ENCODE results near the gene UBL4A.

The UBL4A gene

DNA sequence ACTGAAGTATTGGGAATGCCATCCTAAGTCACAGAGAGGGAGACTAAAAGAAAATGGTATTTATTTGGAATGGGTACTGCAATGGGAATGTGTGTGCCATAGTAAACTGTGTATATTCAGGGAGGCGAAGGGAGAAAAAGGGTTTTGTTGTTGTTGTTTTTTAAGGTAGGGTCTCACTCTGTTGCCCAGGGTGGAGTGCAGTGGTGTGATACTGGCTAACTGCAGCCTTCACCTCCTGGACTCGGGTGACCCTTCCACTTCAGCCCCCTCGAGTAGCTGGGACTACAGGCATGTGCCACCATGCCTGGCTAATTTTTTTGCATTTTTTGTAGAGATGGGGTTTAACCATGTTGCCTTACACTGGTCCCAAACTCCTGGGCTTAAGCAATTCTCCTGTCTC is 8.3 kb upstream of the UBL4A start:
- Mint-ChIP-seq H3K27me3 (no peaks in the 10 kb centered on the region), H3K27ac (no peak overlapping the region), H3K9me3 (no peaks in the 10 kb centered on the region), H3K4me3 (no peak overlapping the region), H3K36me3 (ENCODE audit: low read depth) (no peaks in the 10 kb centered on the region), H3K4me1 (no peaks in the 10 kb centered on the region)
- no peak for ATAC-seq
- DNase-seq: no peak

DNA sequence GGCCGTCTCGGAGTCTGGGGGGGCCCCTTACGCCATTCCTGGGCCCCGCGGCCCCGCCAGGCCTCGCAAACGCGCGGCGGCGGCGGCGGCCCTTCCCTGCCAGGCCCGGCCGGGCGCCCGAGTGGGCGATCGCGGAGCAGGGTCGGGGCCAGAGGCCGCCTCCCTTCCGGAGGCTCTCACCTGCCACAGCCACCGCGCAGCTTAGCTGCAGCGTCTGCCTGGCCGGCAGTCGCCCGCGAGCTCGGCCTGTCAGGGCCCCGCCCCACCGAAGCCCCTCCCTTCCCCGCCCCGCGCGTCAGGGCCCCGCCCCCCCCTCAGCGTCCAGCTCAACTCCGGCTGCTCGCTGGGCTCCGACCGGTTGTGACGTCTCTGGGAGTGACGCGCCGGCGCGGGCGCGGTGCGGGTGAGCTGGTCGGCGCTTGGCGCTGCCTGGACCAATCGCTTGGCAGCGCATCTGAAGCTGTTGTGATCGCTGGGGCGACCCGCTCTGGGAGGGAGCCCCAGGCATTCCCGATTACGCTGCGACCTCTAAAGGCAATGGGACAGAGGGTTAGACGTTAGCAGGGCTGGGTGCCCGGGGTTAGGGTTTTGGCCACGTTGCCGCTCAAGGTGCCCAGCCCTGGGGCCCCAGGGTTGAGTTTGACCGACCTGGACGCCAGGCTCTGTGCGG is 4.1 kb upstream of the UBL4A start, which contains the start of gene SLC10A3:
Gene SLC10A3, minus strand, starts transcription at position 216 of the 670 bp plus-strand sequence. CDS start 1,689 bp downstream, outside the sequence.
- no peaks in the 10 kb centered on the region for H3K9me3 Mint-ChIP-seq
- peak within 1 kb of the TSS; percentile 87 for H3K27ac Mint-ChIP-seq
- peak; percentile 87 for DNase-seq
- H3K36me3 Mint-ChIP-seq (ENCODE audit: low read depth): peaks cover 4% of the 10 kb centered on the region
- ATAC-seq: peak; percentile 90
- H3K27me3 Mint-ChIP-seq: no peaks in the 10 kb centered on the region
- H3K4me3 Mint-ChIP-seq: peak within 1 kb of the TSS; percentile 88
- peaks cover 9% of the 10 kb centered on the region for H3K4me1 Mint-ChIP-seq

DNA sequence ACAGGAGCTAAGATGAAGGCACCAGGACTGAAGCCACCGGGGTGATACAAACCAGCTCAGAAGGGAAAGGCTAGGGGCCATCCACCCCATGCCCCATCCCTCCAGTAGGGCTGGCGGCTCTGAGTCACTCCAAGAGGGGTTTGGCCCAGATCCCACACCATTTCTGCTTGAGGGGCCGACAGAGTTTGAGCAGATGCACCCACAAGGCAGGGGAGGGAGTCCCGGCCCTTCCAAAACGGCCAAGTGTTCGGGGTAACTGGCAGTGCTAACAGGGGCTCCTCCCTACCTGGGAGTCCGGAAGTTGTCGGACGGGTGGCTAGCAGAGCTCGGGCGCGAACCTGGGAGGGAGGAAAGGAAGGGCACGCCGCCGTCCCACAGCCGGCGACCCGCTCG is 3.6 kb upstream of the UBL4A start:
- peaks cover 9% of the 10 kb centered on the region for H3K4me1 Mint-ChIP-seq
- ATAC-seq: peak; percentile 37
- H3K36me3 Mint-ChIP-seq (ENCODE audit: low read depth): peaks cover 4% of the 10 kb centered on the region
- H3K27ac Mint-ChIP-seq: peak overlapping the region; percentile 87
- H3K27me3 Mint-ChIP-seq: no peaks in the 10 kb centered on the region
- DNase-seq: peak; percentile 29
- H3K9me3 Mint-ChIP-seq: no peaks in the 10 kb centered on the region
- peak overlapping the region; percentile 88 for H3K4me3 Mint-ChIP-seq

DNA sequence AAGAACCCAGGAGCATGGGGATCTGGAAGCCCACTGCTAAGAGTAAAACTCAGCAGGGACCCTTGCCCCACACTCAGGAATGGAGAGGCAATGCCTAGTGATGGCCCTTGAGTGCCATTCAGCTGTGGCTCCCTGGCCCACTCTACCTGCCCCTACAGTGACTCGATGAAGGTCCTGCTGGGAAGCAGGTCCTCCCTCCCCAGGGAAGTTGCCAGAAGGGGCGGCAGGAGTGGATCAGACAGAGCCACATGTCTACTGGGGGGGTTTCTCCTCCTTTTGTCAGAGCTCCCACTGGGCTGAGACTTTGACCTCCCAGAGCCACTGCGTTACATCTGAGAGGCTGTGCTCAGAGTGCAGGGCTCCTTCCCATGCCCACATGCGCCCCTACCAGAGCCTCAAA is 2.8 kb upstream of the UBL4A start:
- Mint-ChIP-seq H3K36me3 (ENCODE audit: low read depth) (peaks cover 4% of the 10 kb centered on the region), H3K4me1 (peaks cover 16% of the 10 kb centered on the region), H3K9me3 (no peaks in the 10 kb centered on the region), H3K4me3 (peak overlapping the region; percentile 88), H3K27ac (peak overlapping the region; percentile 87), H3K27me3 (no peaks in the 10 kb centered on the region)
- ATAC-seq (no peak), DNase-seq (no peak)

DNA sequence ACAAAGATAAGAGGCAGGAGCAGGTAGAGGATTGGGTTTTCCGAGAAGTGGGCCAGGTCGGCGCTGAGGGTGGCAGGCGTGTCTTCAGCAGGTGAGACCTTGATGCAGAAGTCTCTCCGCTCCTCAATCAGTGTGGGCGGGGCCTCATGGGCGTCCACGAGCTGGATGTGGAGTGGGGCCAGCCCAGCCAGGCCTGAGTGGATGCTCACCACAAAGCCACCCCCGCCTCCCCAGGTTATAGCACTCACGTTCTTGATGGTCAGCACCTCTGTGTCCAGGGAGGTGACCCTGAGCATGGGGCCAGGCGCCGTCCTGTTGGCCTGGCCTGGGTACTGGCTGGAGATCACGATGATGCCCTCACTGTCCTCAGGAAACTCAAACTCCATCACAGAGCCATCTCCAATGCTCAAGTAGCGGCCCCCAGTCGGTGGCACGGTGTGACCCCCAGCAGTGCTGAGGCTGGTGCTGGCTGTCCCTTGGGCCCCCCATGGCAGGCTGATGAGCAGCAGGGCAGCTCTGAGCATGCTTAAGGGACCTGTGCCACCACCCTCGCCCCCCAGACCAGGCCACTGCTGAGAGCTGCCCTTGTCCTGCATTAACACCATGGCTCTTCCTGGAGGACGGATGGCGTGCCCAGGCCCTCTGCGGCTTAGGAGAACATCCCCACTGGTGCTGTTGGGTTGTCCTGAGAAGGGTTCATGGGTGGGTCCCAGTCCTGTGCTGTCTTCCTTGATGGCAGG is 2.1 kb upstream of the UBL4A start:
- H3K36me3 Mint-ChIP-seq (ENCODE audit: low read depth): peaks cover 4% of the 10 kb centered on the region
- no peak for ATAC-seq
- peak overlapping the region; percentile 88 for H3K4me3 Mint-ChIP-seq
- H3K9me3 Mint-ChIP-seq: no peaks in the 10 kb centered on the region
- peaks cover 21% of the 10 kb centered on the region for H3K4me1 Mint-ChIP-seq
- no peak overlapping the region for H3K27ac Mint-ChIP-seq
- no peaks in the 10 kb centered on the region for H3K27me3 Mint-ChIP-seq
- DNase-seq: no peak

DNA sequence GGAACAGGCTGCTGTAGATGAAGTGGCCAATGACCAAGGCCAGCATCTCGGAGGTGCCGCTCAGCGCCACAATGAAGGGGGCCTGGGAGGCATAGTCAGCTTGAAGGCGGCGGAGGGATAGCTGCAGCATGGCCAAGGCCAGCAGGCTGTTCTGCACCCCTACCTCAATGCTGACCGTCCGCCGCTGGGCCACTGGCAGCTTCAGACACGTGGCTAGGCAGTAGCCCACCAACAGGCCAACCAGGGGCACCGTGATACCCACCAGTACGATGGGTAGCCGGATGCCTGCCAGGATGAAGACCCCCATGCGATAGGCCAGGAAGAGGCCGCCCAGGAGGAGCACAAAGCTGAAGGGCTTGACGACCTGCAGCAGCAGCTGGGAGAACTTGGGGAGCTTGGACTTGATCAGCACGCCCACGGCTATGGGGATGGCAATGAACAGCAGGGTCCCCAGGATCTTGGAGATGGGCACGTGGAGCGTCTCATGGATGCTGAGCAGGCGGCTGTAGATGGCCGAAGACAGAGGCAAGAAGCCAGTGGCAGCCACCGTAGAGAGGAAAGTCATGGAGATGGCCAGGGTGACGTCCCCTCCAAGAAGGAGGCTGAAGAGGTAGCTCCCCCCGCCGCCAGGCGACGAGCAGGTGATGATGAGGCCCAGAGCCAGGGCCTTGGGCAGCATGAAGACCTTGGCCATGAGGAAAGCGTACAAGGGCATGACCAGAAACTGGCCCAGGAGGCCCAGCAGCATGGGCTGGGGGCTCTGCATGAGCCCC is 1.3 kb upstream of the UBL4A start:
- Mint-ChIP-seq H3K4me1 (peaks cover 24% of the 10 kb centered on the region), H3K27ac (no peak overlapping the region), H3K36me3 (ENCODE audit: low read depth) (peaks cover 4% of the 10 kb centered on the region), H3K27me3 (no peaks in the 10 kb centered on the region), H3K9me3 (no peaks in the 10 kb centered on the region), H3K4me3 (peak overlapping the region; percentile 70)
- no peak for ATAC-seq
- DNase-seq: no peak

DNA sequence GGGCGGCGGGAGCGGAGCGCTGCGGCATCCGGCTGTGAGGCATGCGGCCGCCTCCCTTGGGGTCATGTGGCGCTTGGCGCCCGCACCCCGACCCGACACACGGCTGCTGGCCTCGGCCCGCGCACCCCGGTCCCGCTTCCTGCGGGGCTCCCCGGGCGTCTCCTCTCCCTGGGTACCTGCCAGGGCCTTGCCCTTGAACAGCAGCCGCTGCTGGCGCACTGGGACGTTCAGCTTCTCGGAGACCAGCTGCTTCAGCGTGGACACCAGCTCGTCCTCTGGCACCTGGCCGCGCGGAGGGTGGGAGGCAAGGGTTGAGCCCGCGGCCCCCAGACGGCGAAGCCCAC is 391 bp downstream of the UBL4A start:
- Mint-ChIP-seq H3K27me3 (no peaks in the 10 kb centered on the region), H3K4me3 (peak overlapping the region; percentile 73), H3K27ac (no peak overlapping the region), H3K36me3 (ENCODE audit: low read depth) (peaks cover 4% of the 10 kb centered on the region), H3K4me1 (peaks cover 24% of the 10 kb centered on the region), H3K9me3 (no peaks in the 10 kb centered on the region)
- DNase-seq: peak; percentile 39
- no peak for ATAC-seq

DNA sequence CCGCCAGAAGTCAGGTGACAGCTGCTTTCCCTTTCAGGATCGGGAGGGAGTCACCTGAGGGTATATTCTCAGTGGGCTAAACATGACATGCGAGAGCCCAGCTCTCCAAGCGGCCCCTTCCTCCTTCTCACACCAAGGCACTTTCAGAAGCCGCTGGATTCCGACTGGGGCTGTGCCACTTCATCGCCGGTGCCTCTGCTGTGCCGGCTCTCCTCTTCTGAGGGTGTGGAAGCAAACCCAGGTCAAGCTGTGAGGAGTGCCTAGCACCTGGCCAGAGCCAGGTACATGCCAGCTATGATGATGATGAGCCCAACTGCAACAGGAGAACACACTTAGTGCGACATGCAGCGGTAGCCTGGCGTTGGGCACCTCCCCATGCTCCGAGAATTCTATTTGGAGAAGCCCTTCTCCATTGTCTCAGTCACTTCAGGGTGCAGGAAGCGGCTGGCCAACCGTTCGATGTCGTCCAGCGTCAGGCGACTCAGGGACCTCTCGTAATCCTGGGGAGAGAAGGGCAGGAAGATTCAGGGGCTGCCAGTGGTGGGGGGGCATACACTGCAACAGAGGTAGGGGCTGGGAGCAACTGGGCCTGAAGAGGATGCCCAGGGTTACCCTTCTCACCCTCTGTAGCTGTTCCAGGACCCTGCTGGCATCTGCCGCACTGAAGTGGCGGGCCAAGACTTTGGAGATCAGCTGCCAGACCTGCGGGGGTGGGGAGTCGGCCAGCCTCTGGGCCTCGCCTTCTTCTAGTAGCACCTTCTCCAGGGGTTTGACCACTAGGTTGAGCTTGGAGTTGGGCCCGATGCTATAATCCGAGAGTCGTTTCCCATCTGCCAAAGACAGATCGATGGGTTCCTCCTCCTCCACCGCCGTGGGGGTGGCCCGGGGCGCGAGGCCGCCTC is 1.0 kb downstream of the UBL4A start:
- no peak for ATAC-seq
- no peaks in the 10 kb centered on the region for H3K9me3 Mint-ChIP-seq
- H3K27ac Mint-ChIP-seq: peak overlapping the region; percentile 52
- DNase-seq: no peak
- no peaks in the 10 kb centered on the region for H3K27me3 Mint-ChIP-seq
- H3K4me3 Mint-ChIP-seq: peak overlapping the region; percentile 73
- peaks cover 24% of the 10 kb centered on the region for H3K4me1 Mint-ChIP-seq
- peaks cover 4% of the 10 kb centered on the region for H3K36me3 Mint-ChIP-seq (ENCODE audit: low read depth)

DNA sequence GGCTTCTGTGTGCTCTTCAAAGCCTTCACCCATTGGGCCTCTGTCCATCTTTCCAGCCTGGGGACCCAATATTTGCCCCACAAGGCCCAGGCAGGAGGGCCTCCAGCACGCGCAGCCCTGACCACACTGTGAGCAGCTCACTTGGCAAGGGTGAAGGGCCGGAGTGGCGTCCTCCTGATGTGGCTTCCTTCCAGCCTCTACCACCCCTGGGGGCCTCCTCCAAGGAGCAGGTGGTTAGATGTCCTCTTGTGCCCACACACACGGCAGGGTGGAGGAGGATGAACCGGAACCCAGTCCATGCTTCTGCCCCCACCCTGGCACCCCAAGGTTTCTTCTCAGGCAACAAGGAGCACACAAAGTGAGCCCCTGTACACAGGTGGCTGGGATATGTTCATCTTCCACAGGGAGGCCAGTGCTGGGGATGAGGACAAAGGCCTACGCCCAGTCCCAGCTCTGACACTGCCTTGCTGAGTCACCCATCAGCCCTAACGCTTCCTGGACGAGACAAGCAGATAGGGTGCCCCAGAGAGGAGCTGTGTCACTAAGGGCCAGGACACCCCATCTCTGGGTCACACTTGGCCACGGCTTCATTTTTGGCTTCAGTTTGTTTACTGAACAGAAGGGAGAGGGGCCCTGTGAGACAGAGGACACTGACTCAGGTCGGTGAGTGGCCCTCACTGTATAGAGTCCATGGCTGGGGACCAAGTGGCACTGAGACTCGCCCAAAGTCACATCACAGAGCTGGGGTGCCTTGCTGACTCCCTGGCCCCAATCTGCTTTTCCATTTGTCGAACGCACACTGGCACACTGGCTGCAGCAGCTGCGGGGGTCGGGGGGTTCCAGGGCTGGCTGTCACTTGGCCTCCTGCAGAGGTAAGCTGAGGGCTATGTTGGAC is 1.9 kb downstream of the UBL4A start:
- peaks cover 25% of the 10 kb centered on the region for H3K4me1 Mint-ChIP-seq
- H3K27me3 Mint-ChIP-seq: no peaks in the 10 kb centered on the region
- ATAC-seq: peak; percentile 33
- DNase-seq: no peak
- H3K4me3 Mint-ChIP-seq: peak overlapping the region; percentile 52
- peaks cover 4% of the 10 kb centered on the region for H3K36me3 Mint-ChIP-seq (ENCODE audit: low read depth)
- no peaks in the 10 kb centered on the region for H3K9me3 Mint-ChIP-seq
- peak overlapping the region; percentile 59 for H3K27ac Mint-ChIP-seq

DNA sequence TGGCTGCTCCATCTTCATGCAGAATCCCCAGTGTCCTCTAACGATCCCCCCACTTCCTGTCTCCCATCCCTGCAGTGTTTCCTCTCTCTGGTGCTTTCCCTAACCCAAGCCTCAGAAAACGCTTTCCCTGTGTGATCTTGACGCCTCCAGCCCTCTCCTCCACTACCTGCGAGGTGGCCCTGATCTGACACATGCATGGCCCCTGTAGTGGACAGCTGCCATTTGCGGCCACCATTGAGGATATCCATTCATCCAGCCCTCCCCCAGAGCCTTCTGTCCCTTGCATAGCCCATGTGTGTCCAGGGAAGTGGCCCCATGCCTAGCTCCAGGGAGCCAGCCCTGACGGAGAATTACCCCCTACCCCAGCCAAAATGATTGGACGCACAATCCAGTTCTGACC is 3.1 kb downstream of the UBL4A start:
- Mint-ChIP-seq H3K36me3 (ENCODE audit: low read depth) (peaks cover 4% of the 10 kb centered on the region), H3K27me3 (no peaks in the 10 kb centered on the region), H3K4me3 (peak overlapping the region; percentile 15), H3K27ac (no peak overlapping the region), H3K9me3 (no peaks in the 10 kb centered on the region), H3K4me1 (peaks cover 25% of the 10 kb centered on the region)
- ATAC-seq (no peak), DNase-seq (no peak)

DNA sequence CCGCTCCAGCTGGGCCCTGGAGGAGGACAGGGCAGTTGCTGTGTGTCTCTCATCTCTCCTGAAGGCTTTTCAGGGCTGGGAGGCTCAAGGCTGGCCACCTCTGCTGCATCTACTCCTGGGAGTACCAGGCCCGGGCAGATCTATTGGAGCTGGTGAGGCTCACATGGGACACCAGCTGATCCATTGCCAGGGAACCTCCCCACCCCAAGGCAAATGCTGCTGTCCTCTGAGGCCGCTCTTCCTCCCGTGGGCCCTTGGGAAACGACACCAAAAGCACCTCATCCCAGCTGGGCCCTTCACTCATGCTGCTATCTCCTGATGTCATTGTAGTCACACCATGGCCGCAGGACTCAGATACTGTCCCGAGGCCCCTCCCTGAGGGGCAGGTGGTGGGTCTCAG is 3.6 kb downstream of the UBL4A start:
- Mint-ChIP-seq H3K27me3 (no peaks in the 10 kb centered on the region), H3K9me3 (no peaks in the 10 kb centered on the region), H3K4me3 (no peak overlapping the region), H3K36me3 (ENCODE audit: low read depth) (peaks cover under 1% of the 10 kb centered on the region), H3K27ac (no peak overlapping the region), H3K4me1 (peaks cover 27% of the 10 kb centered on the region)
- ATAC-seq: no peak
- DNase-seq: no peak

DNA sequence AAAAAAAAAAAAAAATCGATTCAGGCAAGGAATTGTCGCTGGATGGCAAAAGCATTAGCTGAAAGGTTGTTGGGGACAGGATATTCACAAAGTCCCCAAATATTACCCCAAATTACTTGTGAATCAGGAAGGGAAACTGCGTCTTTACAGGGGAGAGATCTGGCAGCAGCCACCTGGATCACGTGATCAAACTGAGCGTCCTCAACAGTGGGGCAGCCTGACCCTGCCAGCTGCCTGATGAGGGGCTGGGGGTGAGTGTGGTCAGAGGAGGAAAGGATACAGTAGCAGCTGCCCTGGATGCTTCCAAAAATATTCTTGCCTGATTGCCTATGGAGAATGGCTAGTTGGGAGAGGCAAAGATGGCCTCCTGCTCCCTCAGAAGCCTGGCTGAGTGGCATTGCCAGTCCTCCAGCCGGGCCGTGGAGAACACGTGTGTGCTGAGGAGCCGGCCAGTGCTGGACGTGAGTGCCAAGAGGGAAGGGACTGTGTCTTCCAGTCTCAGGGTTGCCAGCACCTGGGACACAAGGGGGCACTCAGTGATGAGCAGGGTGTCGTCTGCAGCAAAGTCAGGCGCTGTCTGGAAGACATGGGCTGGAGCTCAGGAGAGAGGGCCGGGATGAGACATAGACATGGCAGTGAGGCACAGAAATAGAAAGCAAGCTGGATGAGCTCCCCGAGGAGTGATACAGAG is 4.4 kb downstream of the UBL4A start:
- peaks cover 27% of the 10 kb centered on the region for H3K4me1 Mint-ChIP-seq
- no peak for DNase-seq
- H3K9me3 Mint-ChIP-seq: no peaks in the 10 kb centered on the region
- H3K36me3 Mint-ChIP-seq (ENCODE audit: low read depth): no peaks in the 10 kb centered on the region
- ATAC-seq: no peak
- H3K4me3 Mint-ChIP-seq: no peak overlapping the region
- no peak overlapping the region for H3K27ac Mint-ChIP-seq
- H3K27me3 Mint-ChIP-seq: no peaks in the 10 kb centered on the region

DNA sequence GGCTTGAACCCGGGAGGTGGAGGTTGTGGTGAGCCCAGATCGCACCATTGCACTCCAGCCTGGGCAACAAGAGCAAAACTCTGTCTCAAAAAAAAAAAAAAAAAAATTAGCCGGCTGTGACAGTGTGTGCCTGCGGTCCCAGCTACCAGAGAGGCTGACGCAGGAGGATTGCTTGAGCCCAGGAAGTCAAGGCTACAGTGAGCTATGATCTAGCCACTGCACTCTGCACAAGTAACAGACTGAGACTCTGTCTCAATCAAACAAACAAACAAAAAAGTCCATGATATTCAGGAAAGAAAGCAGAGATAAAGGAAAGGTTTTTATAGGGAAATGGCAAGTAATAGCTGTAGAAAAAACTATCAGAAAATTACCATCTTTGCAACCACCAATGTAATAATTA is 5.2 kb downstream of the UBL4A start:
- DNase-seq: no peak
- Mint-ChIP-seq H3K9me3 (no peaks in the 10 kb centered on the region), H3K4me1 (peaks cover 29% of the 10 kb centered on the region), H3K4me3 (no peak overlapping the region), H3K36me3 (ENCODE audit: low read depth) (no peaks in the 10 kb centered on the region), H3K27me3 (no peaks in the 10 kb centered on the region), H3K27ac (no peak overlapping the region)
- no peak for ATAC-seq
